Neural cell (in vitro differentiated cells): Measurements from ENCODE around the gene CCDC60.

Source experiments
- CTCF ChIP-seq: fragments of 450-650 bp; IDR thresholded peaks from 2 replicates; pipeline ENCODE4 v1.5.1; 2014; ENCODE audit warnings: antibody characterized with exemption, mild to moderate bottlenecking, moderate library complexity; ENCODE audit not compliant: poor library complexity, severe bottlenecking
- EZH2 ChIP-seq: fragments of 200-600, 300-800 bp; shearing (Covaris generic), sonication (generic); IDR thresholded peaks from 2 replicates; pipeline ENCODE4 v1.6.1; 2014; ENCODE audit warnings: antibody characterized with exemption, low read length, borderline replicate concordance, mild to moderate bottlenecking; ENCODE audit not compliant: insufficient read depth, poor library complexity, severe bottlenecking
- POLR2AphosphoS5 ChIP-seq: IDR thresholded peaks from 2 replicates; pipeline ENCODE4 v1.6.1; 2012
- RAD21 ChIP-seq: fragments of 450-650 bp; conservative IDR thresholded peaks from 2 replicates; pipeline ENCODE4 v1.6.1; 2014; ENCODE audit warnings: antibody characterized with exemption, mild to moderate bottlenecking, moderate library complexity
- TAF1 ChIP-seq: IDR thresholded peaks from 2 replicates; pipeline ENCODE4 v1.6.1; 2012; ENCODE audit warnings: low read depth

DNA sequence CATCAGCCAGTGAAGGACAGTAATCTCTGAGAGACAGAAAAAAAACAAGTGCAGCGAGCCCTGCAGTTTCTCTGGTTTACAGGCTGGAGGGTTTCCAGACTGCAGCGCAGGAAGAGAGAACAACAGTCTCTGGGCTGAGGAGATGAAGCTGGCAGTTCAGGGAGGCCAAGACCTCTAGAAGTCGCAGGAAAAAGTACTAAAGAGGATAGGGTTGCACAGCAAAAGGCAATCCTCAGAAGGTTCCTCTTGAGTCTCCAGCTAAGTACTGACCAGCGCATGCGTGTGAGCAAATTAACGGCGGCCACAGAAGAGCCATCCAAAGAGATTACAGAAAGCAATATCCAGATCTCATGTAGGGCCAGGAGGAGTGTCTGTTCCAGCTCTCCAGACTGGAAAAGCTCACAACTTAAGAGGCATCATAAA is 12.2 kb upstream of the CCDC60 start:
- no peak for TF ChIP-seq CTCF
- TF ChIP-seq EZH2, result no peak
- no peak for TF ChIP-seq RAD21
- TF ChIP-seq TAF1, result no peak
- TF ChIP-seq POLR2AphosphoS5, result no peak
